Psoas muscle (tissue), 8 donors: ENCODE data around the gene KRTAP7-1. TPM values are rescaled to one million over a fixed set of nuclear protein-coding genes. Genes with fewer than 3 reads are reported as not detected.

Experiments used
- ATAC-seq, 4 donors: fragments of 200-7000 bp; cut with Tn5 transposase; one replicate each; pipeline ENCODE4 v1.9.1; 2020; ENCODE audit warnings: moderate library complexity in 3 of 4, mild to moderate bottlenecking in 2 of 4
- DNase-seq, 2 donors: peaks; one replicate each; pipeline ENCODE4 v3.0.0-alpha.2; 2020
- H3K27ac ChIP-seq: fragments of 200-600 bp; one replicate; pipeline ENCODE4 v1.8.0; 2022
- H3K27me3 ChIP-seq, 3 donors: fragments of 200-600 bp in 1 of 3; one replicate each; pipeline versions ENCODE4 v1.6.1 to v1.8.0; 2013 to 2022; ENCODE audit warnings: low read length in 2 of 3, mild to moderate bottlenecking in 2 of 3, moderate library complexity in 1 of 3; ENCODE audit not compliant: insufficient read depth in 3 of 3
- H3K36me3 ChIP-seq, 2 donors: fragments of 200-600 bp in 1 of 2; one replicate each; pipeline versions ENCODE4 v1.6.1 to v1.8.0; 2013 to 2022; ENCODE audit warnings: low read depth in 1 of 2, mild to moderate bottlenecking in 1 of 2, moderate library complexity in 1 of 2; ENCODE audit not compliant: insufficient read depth in 1 of 2
- H3K4me1 ChIP-seq: fragments of 200-600 bp; one replicate; pipeline ENCODE4 v1.8.0; 2022
- H3K4me3 ChIP-seq: fragments of 200-600 bp; one replicate; pipeline ENCODE4 v1.8.0; 2022; ENCODE audit warnings: mild to moderate bottlenecking
- H3K9me3 ChIP-seq: fragments of 200-600 bp; one replicate; pipeline ENCODE4 v1.8.0; 2022
- WGBS, 3 donors: extraction: QIAGEN DNeasy Blood & Tissue Kit; methylation state at CpG; one replicate each; pipeline versions ENCODE4 v1.1.6 to v1.1.7; 2013; 5-methylcytosine and 5-hydroxymethylcytosine counted together
- intact Hi-C, 2 donors: fragments of 100-400 bp; cut with DNase I; formaldehyde crosslinking; loops; one replicate each; pipeline versions ENCODE4 v1.11.0 to v1.14.2; 2022
- polyA plus RNA-seq, 3 donors: library from polyadenylated mRNA; stranded (reverse); fragments of 200-250 nt; gene quantifications; one replicate each; pipeline ENCODE4 v1.2.3, GENCODE V29; 2013
- total RNA-seq, 4 donors: library from RNA; stranded (reverse); fragmentation: NEBNext Ultra II Directional in 2 of 4; extraction: Animal tissue kit (Norgen Biotek cat#: 25700) in 2 of 4; gene quantifications; one replicate each; pipeline versions ENCODE4 v1.2.1 to v1.2.4, GENCODE V29; 2021 to 2023
- TF ChIP-seq, protein P1 (sequence below): fragments of 200-600 bp; IDR thresholded peaks from one replicate; pipeline ENCODE4 v1.8.0; 2022; ENCODE audit warnings: antibody characterized with exemption
- donor health status: healthy with polysubstance abuse.
- donor health status: DM: no; HTN: no; CAD: no; lungs with moderate emphysema.
- donor health status: Bipolar disorder and iron deficiency.
- donor health status: healthy.
- donor health status: DM: yes; HTN: yes; CAD: no.
- donor health status: DM: no; HTN: no; CAD: no.
- donor health status: DM: no; HTN: no; CAD: no.
- donor health status: DM: yes; HTN: yes; CAD: no.

KRTAP7-1 gene
- total and polyA plus RNA-seq, 7 donors, result not detected

DNA sequence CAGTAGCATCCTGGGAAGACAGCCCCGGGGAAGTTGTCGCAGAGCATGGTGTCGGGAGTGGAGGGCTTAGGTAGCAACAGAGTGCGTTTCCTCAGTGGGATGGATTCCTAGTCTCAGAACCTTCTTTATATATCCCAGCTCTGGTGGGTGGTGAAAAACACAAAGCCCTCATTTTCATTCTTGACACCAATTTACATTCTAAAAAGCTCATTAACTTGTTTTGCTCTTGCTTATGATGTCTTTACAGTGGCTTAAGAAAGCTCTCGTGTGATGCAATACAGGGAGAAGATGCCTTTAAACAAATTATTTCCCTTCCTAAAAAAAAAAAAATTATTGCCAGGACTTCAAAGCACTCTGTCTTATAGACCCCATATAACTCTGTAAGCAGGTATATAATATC, 16.4 kb downstream of the KRTAP7-1 start, which contains the start of gene KRTAP8-1:
TSS of gene KRTAP8-1 (minus strand) at position 101 of the 400 bp plus-strand sequence. CDS start at position 47, 54 bp downstream.
- Histone ChIP-seq H3K4me1 (no peaks in the 10 kb centered on the region), H3K27me3 (no peaks in the 10 kb centered on the region), H3K27ac (no peak within 1 kb of the TSS), H3K4me3 (no peak within 1 kb of the TSS), H3K9me3 (no peaks in the 10 kb centered on the region), H3K36me3 (no peaks in the 10 kb centered on the region)
- no peak for ATAC-seq
- TF ChIP-seq, protein P1, sequence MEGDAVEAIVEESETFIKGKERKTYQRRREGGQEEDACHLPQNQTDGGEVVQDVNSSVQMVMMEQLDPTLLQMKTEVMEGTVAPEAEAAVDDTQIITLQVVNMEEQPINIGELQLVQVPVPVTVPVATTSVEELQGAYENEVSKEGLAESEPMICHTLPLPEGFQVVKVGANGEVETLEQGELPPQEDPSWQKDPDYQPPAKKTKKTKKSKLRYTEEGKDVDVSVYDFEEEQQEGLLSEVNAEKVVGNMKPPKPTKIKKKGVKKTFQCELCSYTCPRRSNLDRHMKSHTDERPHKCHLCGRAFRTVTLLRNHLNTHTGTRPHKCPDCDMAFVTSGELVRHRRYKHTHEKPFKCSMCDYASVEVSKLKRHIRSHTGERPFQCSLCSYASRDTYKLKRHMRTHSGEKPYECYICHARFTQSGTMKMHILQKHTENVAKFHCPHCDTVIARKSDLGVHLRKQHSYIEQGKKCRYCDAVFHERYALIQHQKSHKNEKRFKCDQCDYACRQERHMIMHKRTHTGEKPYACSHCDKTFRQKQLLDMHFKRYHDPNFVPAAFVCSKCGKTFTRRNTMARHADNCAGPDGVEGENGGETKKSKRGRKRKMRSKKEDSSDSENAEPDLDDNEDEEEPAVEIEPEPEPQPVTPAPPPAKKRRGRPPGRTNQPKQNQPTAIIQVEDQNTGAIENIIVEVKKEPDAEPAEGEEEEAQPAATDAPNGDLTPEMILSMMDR, result no peak
- whole genome bisulfite sequencing, 3 donors, result 88 to 89% (median 89%) methylated on average over 5 of the region's 5 CpGs
- no peak for DNase-seq
- intact Hi-C loops, result no loop called here

DNA sequence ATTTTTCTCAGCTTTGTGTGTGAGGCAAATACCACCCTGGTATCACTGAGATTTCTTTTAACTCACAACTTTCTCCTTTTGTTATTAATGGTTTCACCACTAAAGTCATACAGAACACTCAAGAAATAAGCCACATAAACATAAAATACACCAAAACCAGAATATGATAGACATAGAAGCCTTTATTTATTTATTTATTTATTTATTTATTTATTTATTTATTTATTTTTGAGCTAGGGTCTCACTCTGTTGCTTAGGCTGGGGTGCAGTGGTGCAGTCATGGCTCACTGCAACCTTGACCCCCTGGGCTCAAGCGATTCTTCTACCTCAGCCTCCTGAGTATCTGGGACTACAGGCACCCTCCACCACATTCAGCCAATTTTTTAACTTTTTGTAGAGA, 29.0 kb downstream of the KRTAP7-1 start:
- H3K9me3 ChIP-seq, result no peaks in the 10 kb centered on the region
- H3K4me3 ChIP-seq, result no peak overlapping the region
- TF ChIP-seq, protein P1, result no peak
- H3K27ac ChIP-seq, result no peak overlapping the region
- DNase-seq (no peak), ATAC-seq (no peak)
- H3K27me3 ChIP-seq, result no peaks in the 10 kb centered on the region
- intact Hi-C loops, result no loop called here
- no peaks in the 10 kb centered on the region for H3K36me3 ChIP-seq
- no peaks in the 10 kb centered on the region for H3K4me1 ChIP-seq
- 79 to 86% (median 81%) methylated on average over 1 of the region's 1 CpG for WGBS, 3 donors

DNA sequence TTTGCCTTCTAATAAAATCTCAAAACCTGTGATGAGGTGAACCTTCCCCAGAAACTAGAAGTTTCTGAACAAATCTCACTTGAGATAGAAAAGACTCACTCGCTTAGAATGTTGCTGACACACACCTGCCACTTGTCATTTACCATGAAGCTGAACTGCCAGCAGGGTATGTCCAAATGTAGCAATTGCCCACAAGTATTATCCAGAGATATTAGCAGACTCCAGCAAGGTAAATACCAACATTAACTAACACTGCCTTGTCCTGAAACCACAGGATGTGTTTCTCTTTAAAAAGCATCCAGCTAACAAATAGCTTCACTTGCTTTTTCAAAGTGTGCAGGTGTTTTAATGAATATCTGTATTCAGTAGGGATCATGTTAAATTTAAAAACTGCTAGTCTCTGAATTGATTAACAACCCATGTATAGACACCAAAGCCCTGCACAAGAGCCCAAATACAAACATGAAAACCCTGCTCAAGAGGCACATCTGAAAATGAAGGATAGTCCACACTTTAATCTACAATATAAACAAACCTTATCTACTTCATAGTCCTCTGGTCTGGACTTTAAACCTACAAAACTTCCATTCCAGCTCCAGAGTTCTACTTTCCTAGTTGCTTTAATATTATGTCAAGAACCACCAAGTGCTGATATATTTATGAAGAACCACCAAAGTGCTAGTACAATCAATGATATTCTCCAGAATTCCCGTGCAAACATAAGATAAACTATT, 35.8 kb downstream of the KRTAP7-1 start:
- intact Hi-C loops, result no loop called here

DNA sequence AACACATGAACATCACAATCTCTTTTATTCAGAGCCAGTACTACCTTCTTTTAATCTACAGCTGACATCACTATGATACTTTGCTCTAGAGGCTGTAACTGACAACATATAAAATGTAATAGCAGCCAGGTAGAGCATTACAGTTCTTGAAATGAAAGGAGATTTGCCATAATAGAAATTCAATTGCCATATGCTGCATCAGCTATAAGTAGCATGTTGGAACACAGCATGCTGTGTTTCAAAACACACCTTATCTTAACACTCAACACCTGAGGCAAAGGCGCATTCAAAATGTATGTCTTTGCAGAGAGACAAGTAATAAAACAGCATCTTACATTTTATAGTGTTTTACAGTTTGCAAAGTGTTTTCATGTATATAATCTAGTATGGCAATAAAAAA, 50.3 kb downstream of the KRTAP7-1 start:
- H3K27me3 ChIP-seq, result no peaks in the 10 kb centered on the region
- TF ChIP-seq, protein P1, result no peak
- no peaks in the 10 kb centered on the region for H3K9me3 ChIP-seq
- intact Hi-C loops, result no loop called here
- no peaks in the 10 kb centered on the region for H3K36me3 ChIP-seq
- no peak overlapping the region for H3K4me3 ChIP-seq
- no peaks in the 10 kb centered on the region for H3K4me1 ChIP-seq
- ATAC-seq (no peak), DNase-seq (no peak)
- 90 to 95% (median 93%) methylated on average over 1 of the region's 1 CpG for WGBS, 3 donors
- H3K27ac ChIP-seq, result no peak overlapping the region

More for the DNA sequence above, 35.8 kb downstream of the KRTAP7-1 start:
- ATAC-seq (no peak), DNase-seq (no peak)
- WGBS, 3 donors, result 56 to 60% (median 57%) methylated on average over 2 of the region's 2 CpGs
- TF ChIP-seq, protein P1, result no peak
- no peaks in the 10 kb centered on the region for H3K9me3 ChIP-seq
- no peaks in the 10 kb centered on the region for H3K4me1 ChIP-seq
- no peak overlapping the region for H3K27ac ChIP-seq
- no peak overlapping the region for H3K4me3 ChIP-seq
- H3K27me3 ChIP-seq, result no peaks in the 10 kb centered on the region
- H3K36me3 ChIP-seq, result no peaks in the 10 kb centered on the region

Other genes starting within 250 kb of the KRTAP7-1 start
- not detected for gene KRTAP22-2, start 239.4 kb downstream of the KRTAP7-1 start, total RNA-seq
- gene KRTAP22-2, start 239.4 kb downstream of the KRTAP7-1 start, polyA plus RNA-seq, result not detected
- not detected for gene KRTAP6-3, start 237.3 kb downstream of the KRTAP7-1 start, total RNA-seq
- not detected for gene KRTAP6-3, start 237.3 kb downstream of the KRTAP7-1 start, polyA plus RNA-seq
- gene KRTAP6-2, start 230.9 kb downstream of the KRTAP7-1 start, total RNA-seq, result not detected
- gene KRTAP6-2, start 230.9 kb downstream of the KRTAP7-1 start, polyA plus RNA-seq, result not detected
- gene KRTAP22-1, start 228.7 kb downstream of the KRTAP7-1 start, total RNA-seq, result not detected
- not detected for gene KRTAP22-1, start 228.7 kb downstream of the KRTAP7-1 start, polyA plus RNA-seq
- not detected for gene KRTAP6-1, start 215.8 kb downstream of the KRTAP7-1 start, total RNA-seq
- gene KRTAP6-1, start 215.8 kb downstream of the KRTAP7-1 start, polyA plus RNA-seq, result not detected
- not detected for gene KRTAP20-1, start 213.3 kb downstream of the KRTAP7-1 start, total RNA-seq
- gene KRTAP20-1, start 213.3 kb downstream of the KRTAP7-1 start, polyA plus RNA-seq, result not detected
- gene KRTAP20-4, start 209.1 kb downstream of the KRTAP7-1 start, total RNA-seq, result not detected
- not detected for gene KRTAP20-4, start 209.1 kb downstream of the KRTAP7-1 start, polyA plus RNA-seq
- not detected for gene KRTAP20-2, start 194.6 kb downstream of the KRTAP7-1 start, total RNA-seq
- not detected for gene KRTAP20-2, start 194.6 kb downstream of the KRTAP7-1 start, polyA plus RNA-seq
- gene KRTAP20-3, start 186.9 kb downstream of the KRTAP7-1 start, total RNA-seq, result not detected
- not detected for gene KRTAP20-3, start 186.9 kb downstream of the KRTAP7-1 start, polyA plus RNA-seq
- not detected for gene KRTAP21-3, start 111.0 kb downstream of the KRTAP7-1 start, total RNA-seq
- gene KRTAP21-3, start 111.0 kb downstream of the KRTAP7-1 start, polyA plus RNA-seq, result not detected
- gene KRTAP21-2, start 82.5 kb downstream of the KRTAP7-1 start, total RNA-seq, result not detected
- not detected for gene KRTAP21-2, start 82.5 kb downstream of the KRTAP7-1 start, polyA plus RNA-seq
- gene KRTAP21-1, start 74.3 kb downstream of the KRTAP7-1 start, total RNA-seq, result not detected
- gene KRTAP21-1, start 74.3 kb downstream of the KRTAP7-1 start, polyA plus RNA-seq, result not detected
- not detected for gene KRTAP8-1, start 16.5 kb downstream of the KRTAP7-1 start, total RNA-seq
- not detected for gene KRTAP8-1, start 16.5 kb downstream of the KRTAP7-1 start, polyA plus RNA-seq
- not detected for gene KRTAP11-1, start 51.8 kb upstream of the KRTAP7-1 start, total RNA-seq
- gene KRTAP11-1, start 51.8 kb upstream of the KRTAP7-1 start, polyA plus RNA-seq, result not detected
- gene KRTAP19-8, start 208.7 kb upstream of the KRTAP7-1 start, total RNA-seq, result not detected
- gene KRTAP19-8, start 208.7 kb upstream of the KRTAP7-1 start, polyA plus RNA-seq, result not detected